ENCODE results near the gene SLC22A14. TPM values are rescaled to one million over a fixed set of nuclear protein-coding genes. Genes with fewer than 3 reads are reported as not detected.

The SLC22A14 gene
- total RNA-seq, 2 experiments from 2014 or later: not detected

DNA sequence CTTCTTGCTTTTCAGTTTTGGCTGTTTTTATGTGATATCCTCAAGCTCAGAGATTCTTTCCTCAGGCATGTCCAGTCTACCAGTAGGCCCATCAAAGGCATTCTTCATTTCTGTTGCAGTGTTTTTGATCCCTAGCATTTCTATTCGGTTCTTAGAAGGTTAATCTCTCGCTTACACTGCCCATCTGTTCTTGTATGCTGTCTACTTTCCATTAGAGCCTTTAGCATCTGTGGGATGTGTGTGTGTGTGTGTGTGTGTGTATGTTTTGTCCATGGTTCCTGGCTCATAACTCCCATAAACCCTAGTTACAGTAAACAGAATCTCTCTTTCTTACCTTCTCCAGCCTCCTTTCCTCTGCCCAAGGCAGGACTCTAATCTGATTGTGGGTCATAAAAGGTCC, 21.6 kb upstream of the SLC22A14 start:
- peaks cover 34% of the 10 kb centered on the region for H3K4me1 Mint-ChIP-seq
- peaks cover 21% of the 10 kb centered on the region for H3K36me3 Mint-ChIP-seq
- H3K4me3 Mint-ChIP-seq: no peak overlapping the region

DNA sequence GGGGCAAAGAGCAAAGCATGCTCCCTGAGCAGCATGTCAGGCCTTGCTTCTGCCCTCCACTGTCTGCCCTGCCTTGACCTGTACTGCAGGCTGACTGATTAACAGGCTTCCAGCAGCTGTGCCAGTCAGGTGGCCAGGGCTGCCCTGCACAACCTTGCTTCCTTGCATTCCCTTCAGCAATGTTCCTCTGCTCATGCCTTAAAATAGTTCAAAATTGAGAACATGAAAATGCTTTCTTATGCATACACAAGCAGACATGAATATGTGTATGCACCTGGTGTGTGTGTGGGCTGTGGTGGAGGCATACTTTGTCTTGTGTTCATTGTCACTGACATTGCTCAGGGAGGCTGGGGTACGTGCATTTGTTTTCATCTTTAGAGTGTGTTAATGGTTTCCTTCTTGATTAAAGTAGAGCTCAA, 17.7 kb upstream of the SLC22A14 start:
- Mint-ChIP-seq H3K27ac (no peak overlapping the region), H3K9me3 (ENCODE audit: low read depth) (no peaks in the 10 kb centered on the region)

More for the DNA sequence above, 21.6 kb upstream of the SLC22A14 start:
- ATAC-seq (no peak), DNase-seq (no peak)
- CTCF ChIA-PET: no interaction called here
- Mint-ChIP-seq H3K9me3 (ENCODE audit: low read depth) (no peaks in the 10 kb centered on the region), H3K27ac (no peak overlapping the region), H3K27me3 (no peaks in the 10 kb centered on the region)

DNA sequence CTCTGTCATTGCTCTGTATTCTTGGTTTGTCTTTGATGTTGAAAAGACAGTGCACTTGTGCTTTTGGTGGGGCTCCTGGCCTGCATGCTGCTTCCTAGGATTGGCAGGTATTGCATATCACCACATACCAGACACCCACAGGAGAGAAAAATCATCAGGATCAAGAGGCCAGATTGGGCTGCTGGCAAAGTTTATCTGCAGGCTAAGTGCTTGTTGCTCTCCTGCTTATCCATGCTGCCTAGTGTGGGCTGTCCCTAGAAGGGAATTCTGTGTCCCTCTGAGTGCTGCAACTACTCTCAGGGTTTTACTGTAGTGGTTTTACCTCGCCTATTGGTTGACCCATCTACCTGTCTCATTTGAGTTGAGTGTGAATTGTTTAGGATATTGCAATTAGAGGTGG, 17.3 kb upstream of the SLC22A14 start:
- H3K27ac Mint-ChIP-seq: no peak overlapping the region
- no peak overlapping the region for H3K4me3 Mint-ChIP-seq
- peaks cover 4% of the 10 kb centered on the region for H3K36me3 Mint-ChIP-seq
- no peak for ATAC-seq
- no peaks in the 10 kb centered on the region for H3K9me3 Mint-ChIP-seq (ENCODE audit: low read depth)
- peaks cover 10% of the 10 kb centered on the region for H3K4me1 Mint-ChIP-seq
- H3K27me3 Mint-ChIP-seq: no peaks in the 10 kb centered on the region
- no peak for DNase-seq
- CTCF ChIA-PET: no interaction called here

More for the DNA sequence above, 17.7 kb upstream of the SLC22A14 start:
- H3K4me3 Mint-ChIP-seq: no peak overlapping the region
- peaks cover 7% of the 10 kb centered on the region for H3K36me3 Mint-ChIP-seq
- H3K4me1 Mint-ChIP-seq: peaks cover 14% of the 10 kb centered on the region
- CTCF ChIA-PET: no interaction called here
- no peaks in the 10 kb centered on the region for H3K27me3 Mint-ChIP-seq
- no peak for ATAC-seq
- DNase-seq: no peak

DNA sequence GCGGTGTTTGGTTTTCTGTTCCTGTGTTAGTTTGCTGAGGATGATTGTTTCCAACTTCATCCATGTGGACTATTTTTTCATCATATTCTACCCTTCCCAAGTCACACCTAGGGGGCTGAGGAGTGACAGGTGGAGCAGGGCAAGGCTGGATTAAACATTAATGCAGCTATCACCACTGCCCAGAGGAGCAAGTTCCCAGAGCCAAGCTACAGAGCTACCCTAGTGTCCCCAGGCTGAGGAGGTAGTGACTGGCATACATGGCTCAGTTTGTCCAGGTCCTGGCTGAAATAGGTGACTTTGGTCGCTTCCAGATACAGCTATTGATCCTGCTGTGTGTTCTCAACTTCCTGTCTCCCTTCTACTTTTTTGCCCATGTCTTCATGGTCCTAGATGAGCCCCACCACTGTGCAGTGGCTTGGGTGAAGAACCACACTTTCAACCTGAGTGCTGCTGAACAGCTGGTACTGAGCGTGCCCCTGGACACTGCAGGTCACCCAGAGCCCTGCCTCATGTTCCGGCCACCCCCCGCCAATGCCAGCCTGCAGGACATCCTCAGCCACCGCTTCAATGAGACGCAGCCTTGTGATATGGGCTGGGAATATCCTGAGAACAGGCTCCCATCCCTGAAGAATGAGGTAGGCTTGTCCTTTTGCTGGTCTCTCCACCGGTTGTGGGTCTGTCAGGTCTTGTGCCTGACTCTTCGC, 16.3 kb upstream of the SLC22A14 start, which contains the start of gene SLC22A13:
Gene SLC22A13 (plus strand): TSS at position 209 of the 704 bp plus-strand sequence. CDS start 49 bp downstream, at position 258.
- Mint-ChIP-seq H3K27ac (no peak within 1 kb of the TSS), H3K27me3 (no peaks in the 10 kb centered on the region), H3K4me1 (peaks cover 4% of the 10 kb centered on the region), H3K9me3 (ENCODE audit: low read depth) (no peaks in the 10 kb centered on the region), H3K36me3 (peaks cover under 1% of the 10 kb centered on the region), H3K4me3 (no peak within 1 kb of the TSS)
- no peak for DNase-seq
- CTCF ChIA-PET: no interaction called here
- no peak for ATAC-seq

DNA sequence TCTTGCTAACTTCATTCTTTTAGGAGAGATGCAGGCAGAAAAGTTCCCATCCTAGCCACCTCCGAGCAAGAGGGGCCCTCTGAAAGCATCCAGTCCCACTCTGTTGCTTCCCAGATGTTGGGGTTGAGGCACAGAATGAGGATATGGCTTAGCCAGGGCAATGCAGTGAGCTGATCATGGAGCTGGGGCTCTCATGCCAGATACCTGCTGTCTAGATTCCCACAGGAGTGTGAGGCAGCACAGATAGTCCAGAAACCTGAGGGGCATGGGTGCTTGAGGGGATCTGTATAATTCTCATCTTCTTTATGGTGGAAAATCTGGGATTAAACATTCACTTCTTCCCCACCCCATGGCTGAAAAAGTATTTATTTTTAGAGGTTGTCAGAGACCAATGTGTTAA, 15.3 kb upstream of the SLC22A14 start:
- H3K4me1 Mint-ChIP-seq: peaks cover 4% of the 10 kb centered on the region
- H3K9me3 Mint-ChIP-seq (ENCODE audit: low read depth): no peaks in the 10 kb centered on the region
- H3K36me3 Mint-ChIP-seq: peaks cover 2% of the 10 kb centered on the region
- DNase-seq: no peak
- no peaks in the 10 kb centered on the region for H3K27me3 Mint-ChIP-seq
- H3K27ac Mint-ChIP-seq: no peak overlapping the region
- no peak for ATAC-seq
- H3K4me3 Mint-ChIP-seq: no peak overlapping the region
- CTCF ChIA-PET: no interaction called here

DNA sequence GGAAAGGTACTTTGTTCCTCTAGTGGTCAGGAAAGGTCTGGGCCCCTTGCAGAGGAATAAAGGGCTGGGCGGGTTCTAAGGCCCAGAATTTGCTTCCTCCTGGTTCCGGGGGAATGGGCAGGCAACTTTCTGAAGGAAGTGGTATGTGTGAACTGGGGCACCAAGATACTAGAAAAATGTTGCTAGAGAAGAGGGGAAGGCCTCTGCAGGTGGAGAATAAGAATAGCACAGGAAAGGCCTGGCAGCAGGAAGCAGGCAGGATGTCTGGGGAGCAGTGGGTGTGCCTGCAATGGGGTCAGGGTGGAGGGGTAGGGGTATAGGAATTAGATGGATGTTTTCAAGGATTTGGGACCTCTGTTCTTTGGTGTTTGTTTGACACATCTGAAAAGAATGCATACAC, 14.4 kb upstream of the SLC22A14 start:
- no peaks in the 10 kb centered on the region for H3K27me3 Mint-ChIP-seq
- CTCF ChIA-PET: no interaction called here
- peaks cover 4% of the 10 kb centered on the region for H3K4me1 Mint-ChIP-seq
- H3K27ac Mint-ChIP-seq: no peak overlapping the region
- no peak for DNase-seq
- peaks cover 2% of the 10 kb centered on the region for H3K36me3 Mint-ChIP-seq
- ATAC-seq: no peak
- H3K4me3 Mint-ChIP-seq: no peak overlapping the region
- H3K9me3 Mint-ChIP-seq (ENCODE audit: low read depth): no peaks in the 10 kb centered on the region

DNA sequence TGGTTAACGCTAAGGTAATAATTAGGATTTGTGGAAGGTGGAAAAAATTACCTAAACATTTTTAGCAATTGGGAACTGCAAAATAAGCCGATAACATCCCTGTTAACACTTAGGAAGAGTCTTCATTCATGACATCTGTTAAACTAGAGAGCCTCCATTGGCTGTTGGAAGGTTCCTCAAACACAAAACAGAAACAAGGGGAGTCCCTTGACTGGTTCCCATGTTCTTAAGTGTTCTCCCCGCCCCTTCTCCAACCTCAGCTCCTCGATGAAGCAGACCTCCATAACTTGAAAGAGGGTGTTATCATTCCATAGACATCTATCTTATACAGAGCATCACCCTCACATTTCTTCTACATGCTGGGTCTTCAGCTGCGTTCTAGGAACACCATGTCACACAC, 14.0 kb upstream of the SLC22A14 start:
- ATAC-seq (no peak), DNase-seq (no peak)
- peaks cover 2% of the 10 kb centered on the region for H3K36me3 Mint-ChIP-seq
- CTCF ChIA-PET: no interaction called here
- H3K9me3 Mint-ChIP-seq (ENCODE audit: low read depth): no peaks in the 10 kb centered on the region
- H3K27me3 Mint-ChIP-seq: no peaks in the 10 kb centered on the region
- H3K27ac Mint-ChIP-seq: no peak overlapping the region
- H3K4me3 Mint-ChIP-seq: no peak overlapping the region
- peaks cover 4% of the 10 kb centered on the region for H3K4me1 Mint-ChIP-seq

DNA sequence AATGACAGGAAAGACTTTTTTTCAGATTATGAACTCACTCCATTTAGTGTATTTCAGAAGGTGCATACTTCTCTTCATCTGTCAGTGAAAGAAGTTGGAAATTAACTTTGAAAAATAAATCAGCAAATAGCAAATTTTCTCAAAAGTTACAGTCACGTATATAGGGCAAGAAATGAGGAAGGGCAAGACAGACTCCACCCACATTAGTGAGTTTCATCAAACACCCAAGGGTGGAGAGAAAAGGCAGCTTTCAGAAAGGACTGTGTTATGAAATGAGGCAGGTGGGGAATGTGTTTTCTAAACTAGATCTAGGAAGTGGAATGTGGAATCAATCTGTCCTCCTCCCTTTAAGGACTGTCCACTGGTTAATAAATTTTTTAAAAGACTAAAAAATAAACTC, 13.6 kb upstream of the SLC22A14 start:
- H3K27ac Mint-ChIP-seq: no peak overlapping the region
- no peaks in the 10 kb centered on the region for H3K27me3 Mint-ChIP-seq
- DNase-seq (no peak), ATAC-seq (no peak)
- H3K9me3 Mint-ChIP-seq (ENCODE audit: low read depth): no peaks in the 10 kb centered on the region
- peaks cover 4% of the 10 kb centered on the region for H3K4me1 Mint-ChIP-seq
- CTCF ChIA-PET: no interaction called here
- peaks cover 2% of the 10 kb centered on the region for H3K36me3 Mint-ChIP-seq
- no peak overlapping the region for H3K4me3 Mint-ChIP-seq

DNA sequence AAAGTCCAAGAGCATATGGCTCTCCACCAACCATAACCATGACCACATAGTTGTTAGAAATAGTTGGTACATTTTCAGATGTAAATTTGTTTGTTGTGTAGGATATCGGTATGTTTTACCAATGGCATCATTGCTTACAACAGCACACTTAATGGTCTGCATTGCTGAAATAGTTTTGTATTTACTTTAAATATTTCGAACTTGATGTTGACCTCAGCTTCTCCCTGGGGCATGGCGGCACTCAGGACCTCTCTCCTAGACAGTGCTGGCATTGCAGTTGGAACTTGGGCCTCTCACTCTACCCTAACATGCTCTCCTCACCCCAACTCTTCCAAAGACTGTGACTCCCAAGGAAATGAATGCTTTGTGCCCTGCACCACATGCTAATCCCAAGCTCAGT, 11.5 kb upstream of the SLC22A14 start:
- peaks cover 4% of the 10 kb centered on the region for H3K4me1 Mint-ChIP-seq
- ATAC-seq: no peak
- CTCF ChIA-PET: no interaction called here
- H3K9me3 Mint-ChIP-seq (ENCODE audit: low read depth): no peaks in the 10 kb centered on the region
- peaks cover 2% of the 10 kb centered on the region for H3K36me3 Mint-ChIP-seq
- no peaks in the 10 kb centered on the region for H3K27me3 Mint-ChIP-seq
- no peak overlapping the region for H3K4me3 Mint-ChIP-seq
- DNase-seq: no peak
- H3K27ac Mint-ChIP-seq: no peak overlapping the region

DNA sequence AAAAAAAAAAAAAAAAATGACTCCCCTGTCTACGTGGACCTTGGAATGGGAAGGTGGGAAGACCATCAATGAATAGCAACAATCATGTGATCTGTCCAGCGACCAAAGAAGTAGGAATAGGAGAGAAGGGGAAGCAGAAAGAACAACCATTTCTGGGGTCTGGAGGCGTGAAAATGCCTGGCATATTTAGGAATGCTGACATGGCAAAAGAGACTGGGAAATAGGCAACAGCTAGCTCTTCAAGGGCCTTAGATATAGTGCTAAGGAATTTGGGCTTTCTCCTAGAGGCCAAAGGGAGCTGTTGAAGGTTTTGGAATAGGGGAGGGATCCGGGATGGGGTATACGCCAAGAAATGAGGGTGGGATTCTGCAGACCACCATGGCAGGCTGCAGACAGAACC, 10.5 kb upstream of the SLC22A14 start:
- Mint-ChIP-seq H3K36me3 (peaks cover 2% of the 10 kb centered on the region), H3K4me3 (no peak overlapping the region), H3K4me1 (peaks cover 4% of the 10 kb centered on the region), H3K27me3 (no peaks in the 10 kb centered on the region), H3K9me3 (ENCODE audit: low read depth) (no peaks in the 10 kb centered on the region), H3K27ac (no peak overlapping the region)
- ATAC-seq: no peak
- CTCF ChIA-PET: interaction anchor here (0.7 kb wide), 1 partner anchor 241 kb away, joined by 3 read pairs; no protein-coding TSS in a partner anchor
- DNase-seq: no peak

DNA sequence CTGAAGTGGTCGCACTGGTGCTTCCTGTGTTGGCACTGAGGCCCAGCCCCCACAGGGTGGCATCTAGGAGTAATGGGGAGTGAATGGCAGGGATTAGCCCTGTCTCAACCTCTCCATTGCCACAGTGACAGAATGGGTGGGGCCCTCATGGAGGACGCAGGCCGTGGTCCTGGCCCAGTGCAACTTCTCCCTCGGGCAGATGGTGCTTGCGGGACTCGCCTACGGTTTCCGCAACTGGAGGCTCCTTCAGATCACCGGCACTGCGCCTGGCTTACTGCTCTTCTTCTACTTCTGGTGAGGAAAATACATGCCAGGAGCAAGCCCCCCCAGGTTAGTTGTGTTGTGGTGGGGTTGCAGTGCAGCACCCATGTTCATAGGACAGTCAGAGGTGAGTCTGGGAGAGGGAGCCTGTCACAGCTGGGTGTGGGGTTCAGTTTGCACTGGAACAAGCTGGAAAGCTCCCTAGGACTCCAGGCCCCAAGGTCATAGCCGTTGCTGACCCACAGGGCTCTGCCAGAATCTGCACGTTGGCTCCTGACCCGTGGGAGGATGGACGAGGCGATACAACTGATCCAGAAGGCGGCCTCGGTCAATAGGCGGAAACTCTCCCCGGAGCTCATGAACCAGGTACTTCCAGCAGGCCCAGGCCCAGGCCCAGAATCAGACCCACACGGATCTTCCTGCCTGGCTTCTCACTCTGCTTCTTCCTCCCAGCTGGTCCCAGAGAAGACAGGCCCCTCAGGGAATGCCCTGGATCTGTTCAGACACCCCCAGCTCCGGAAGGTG, 7.0 kb upstream of the SLC22A14 start:
- Mint-ChIP-seq H3K4me1 (no peaks in the 10 kb centered on the region), H3K27ac (no peak overlapping the region), H3K4me3 (no peak overlapping the region), H3K27me3 (no peaks in the 10 kb centered on the region), H3K36me3 (peaks cover 2% of the 10 kb centered on the region), H3K9me3 (ENCODE audit: low read depth) (no peaks in the 10 kb centered on the region)
- DNase-seq (no peak), ATAC-seq (no peak)
- CTCF ChIA-PET: no interaction called here

DNA sequence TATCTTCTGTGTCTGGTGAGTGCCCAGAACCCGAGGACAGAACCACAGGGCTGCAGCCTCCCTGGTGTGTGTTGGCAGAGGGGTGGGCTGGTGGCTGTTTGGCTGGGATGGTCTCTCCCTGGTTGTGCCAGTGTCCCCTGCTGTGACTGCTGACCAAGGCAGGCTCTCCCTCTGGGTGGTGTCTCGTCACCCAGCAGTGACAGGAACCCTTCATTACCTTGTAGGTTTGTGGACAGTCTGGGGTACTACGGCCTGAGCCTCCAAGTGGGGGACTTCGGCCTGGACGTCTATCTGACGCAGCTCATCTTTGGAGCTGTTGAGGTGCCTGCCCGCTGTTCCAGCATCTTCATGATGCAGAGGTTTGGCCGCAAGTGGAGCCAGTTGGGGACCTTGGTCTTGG, 6.4 kb upstream of the SLC22A14 start:
- Mint-ChIP-seq H3K27me3 (no peaks in the 10 kb centered on the region), H3K36me3 (peaks cover 2% of the 10 kb centered on the region), H3K4me3 (no peak overlapping the region), H3K9me3 (ENCODE audit: low read depth) (no peaks in the 10 kb centered on the region), H3K4me1 (no peaks in the 10 kb centered on the region), H3K27ac (no peak overlapping the region)
- CTCF ChIA-PET: no interaction called here
- DNase-seq: no peak
- ATAC-seq: no peak

DNA sequence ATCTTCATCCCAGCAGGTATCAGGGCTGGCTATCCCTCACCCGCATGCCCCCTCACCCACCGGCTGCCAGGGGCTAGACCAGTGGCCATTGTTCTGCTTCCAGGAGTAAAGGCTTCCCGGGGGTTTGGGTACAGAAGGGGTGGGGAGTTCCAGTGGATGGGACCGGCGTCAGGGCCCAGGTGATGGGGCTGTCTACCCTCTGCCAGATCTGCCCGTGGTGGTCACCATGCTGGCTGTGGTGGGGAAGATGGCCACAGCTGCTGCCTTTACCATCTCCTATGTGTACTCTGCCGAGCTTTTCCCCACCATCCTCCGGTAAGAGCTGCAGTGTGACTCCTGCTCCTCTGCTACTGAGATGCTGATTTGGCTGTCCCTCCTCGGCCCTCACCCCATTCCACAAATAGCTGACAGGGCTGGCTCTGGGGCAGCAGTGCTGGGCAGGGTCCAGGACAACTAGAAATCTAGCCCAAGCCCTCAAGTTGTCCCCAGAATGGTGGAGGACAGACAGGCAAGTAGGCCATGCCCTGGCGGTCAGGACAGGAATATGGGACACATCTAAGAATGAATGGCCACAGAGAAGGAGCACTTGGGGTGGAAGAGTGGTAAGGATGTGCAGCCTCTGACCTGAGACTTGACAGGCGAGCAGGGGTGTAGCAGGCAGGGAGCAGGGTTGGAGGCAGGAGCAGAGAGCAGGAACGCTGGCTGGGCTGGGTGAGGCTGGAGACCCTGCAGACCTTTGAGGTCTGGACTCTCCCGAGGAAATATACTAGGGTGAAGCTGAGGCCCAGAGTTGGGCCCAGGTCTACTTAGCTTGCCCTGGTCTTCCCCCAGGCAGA, 5.8 kb upstream of the SLC22A14 start:
- Mint-ChIP-seq H3K36me3 (no peaks in the 10 kb centered on the region), H3K27ac (no peak overlapping the region), H3K9me3 (ENCODE audit: low read depth) (no peaks in the 10 kb centered on the region), H3K4me1 (no peaks in the 10 kb centered on the region), H3K27me3 (no peaks in the 10 kb centered on the region), H3K4me3 (no peak overlapping the region)
- no peak for ATAC-seq
- peak; percentile 27 for DNase-seq
- CTCF ChIA-PET: no interaction called here

Data from activated CD8-positive, alpha-beta memory T cell treated with anti-CD3 and anti-CD28 coated beads, Interleukin-2, amount 10 ng/mL, durations not matched to agents 7 days and 5 days (primary cell).